Astrocyte of the hippocampus (primary cell): ENCODE measurements around the gene OR52B4.
"Not testable (repeated sequence)": the region's sequence is repeated elsewhere in the genome, so short reads cannot be mapped to it uniquely, and the experiment has no call there.

Source experiments
- DNase-seq: peaks from one replicate; pipeline ENCODE4 v3.0.0; 2011; ENCODE audit warnings: low read depth, low spot score

Gene OR52B4

DNA sequence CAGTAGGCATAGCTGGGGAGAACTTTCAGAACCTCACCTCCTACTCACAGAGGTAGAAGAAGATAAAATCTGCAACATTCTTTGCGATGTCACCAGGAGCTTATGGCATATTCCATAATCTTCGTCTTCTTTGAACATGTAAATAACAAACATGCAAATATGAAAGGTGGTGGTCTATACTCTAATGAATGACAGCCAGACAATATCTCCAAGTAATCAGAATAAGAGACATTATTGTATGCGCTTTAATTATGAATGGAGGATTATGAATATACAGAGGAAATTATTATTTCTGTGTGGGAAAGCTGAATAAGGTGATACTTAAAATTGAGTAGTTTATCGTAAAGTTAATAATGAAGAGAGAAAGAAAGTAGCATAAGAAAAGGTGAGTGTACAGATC lies at the start of gene OR52B4:
TSS of gene OR52B4 (minus strand) at position 101 of the 400 bp plus-strand sequence. CDS start at position 10, 91 bp downstream.
- no peak for DNase-seq

DNA sequence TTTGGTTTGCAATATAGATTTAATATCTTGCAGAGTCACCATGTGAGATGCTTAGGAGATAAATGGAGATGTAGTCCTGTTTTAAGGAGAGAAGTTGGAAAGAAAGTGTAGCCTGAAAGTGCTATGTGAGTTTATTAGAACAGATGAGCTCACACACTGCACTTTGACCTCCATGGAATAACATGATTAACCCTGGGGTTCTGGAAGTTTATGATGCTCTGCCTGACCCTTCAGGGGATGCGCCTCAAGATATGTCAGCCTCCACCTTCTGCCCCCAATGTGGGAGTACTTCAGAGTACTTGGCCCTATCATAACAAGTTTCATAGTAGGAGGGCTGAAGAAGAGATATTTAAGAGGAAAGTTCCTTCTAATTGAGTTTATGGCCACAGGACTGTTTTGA lies 48.6 kb upstream of the OR52B4 start:
- no peak for DNase-seq

DNA sequence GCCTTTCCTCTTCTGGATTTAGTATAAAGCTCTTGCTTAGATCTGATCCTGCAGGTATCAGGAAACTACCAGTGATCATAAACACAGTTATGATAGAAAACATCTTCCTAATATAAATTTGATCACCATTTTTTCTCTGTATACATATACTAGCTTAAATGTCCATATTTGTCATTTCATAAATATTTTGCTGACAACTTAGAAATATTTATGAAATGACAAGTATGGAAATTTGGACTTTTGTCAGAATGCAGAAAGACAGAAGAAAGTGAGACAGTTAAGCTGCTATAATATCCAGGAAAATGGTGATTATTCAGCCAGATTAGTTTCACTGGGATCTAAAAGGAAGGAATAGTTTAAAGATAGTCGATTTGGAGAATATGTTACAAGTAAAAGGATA lies 48.1 kb upstream of the OR52B4 start:
- no peak for DNase-seq

DNA sequence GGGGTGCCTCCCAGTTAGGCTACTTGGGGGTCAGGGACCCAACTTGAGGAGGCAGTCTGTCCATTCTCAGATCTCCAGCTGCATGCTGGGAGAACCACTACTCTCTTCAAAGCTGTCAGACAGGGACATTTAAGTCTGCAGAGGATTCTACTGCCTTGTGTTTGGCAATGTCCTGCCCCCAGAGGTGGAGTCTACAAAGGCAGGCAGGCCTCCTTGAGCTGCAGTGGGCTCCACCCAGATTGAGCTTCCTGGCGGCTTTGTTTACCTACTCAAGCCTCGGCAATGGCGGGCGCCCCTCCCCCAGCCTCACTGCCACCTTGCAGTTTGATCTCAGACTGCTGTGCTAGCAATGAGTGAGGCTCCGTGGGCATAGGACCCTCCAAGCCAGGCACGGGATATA lies 38.0 kb upstream of the OR52B4 start:
- DNase-seq: not testable (repeated sequence)

DNA sequence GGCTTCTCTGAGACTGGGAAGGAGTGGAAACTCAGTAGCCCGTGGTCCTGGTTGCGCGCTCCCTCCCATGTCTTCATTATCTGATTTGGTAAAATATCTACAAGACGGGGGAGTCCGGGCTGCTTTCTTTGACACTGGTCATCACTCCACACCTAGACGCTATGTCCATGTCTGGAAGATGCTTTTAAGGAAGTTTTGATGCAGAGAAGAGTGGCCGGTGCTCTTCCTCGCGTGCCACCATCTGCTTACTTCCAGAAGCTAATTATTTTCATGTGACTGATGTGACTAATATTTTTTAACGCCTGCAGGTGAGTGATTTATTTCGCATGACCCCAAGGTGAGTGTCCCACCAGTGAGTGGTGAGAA lies 25.7 kb upstream of the OR52B4 start:
- no peak for DNase-seq

DNA sequence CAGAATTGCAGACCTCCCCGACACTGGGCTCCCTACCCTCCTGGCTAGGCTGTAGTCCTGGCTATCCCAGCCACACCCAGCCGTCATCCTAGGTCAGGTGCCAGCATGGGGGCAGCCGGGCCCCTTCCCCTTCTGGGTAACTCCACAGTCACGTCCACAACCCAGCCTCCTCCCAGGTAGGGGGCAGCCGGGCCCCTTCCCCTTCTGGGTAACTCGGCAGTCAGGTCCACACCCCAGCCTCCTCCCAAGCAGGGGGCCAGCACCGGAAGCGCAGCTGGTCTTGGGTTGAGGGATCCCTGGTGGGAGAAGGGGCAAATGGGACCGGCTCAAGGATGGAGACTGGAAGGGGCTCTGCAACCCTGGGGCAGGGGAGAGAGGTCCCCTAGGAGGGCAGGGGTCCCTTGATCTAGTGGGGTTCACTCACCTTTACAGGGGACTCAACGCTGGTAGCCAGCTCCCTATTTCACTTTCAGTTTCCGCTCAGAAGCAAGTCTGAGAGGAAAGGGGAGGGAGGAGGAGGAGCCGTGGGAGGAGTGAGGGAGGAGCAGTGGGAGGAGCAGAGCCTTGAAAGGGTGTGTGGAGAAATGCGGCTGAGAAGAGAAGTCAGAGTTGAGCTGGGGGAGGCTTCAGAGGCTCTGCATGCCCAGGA lies 25.1 kb upstream of the OR52B4 start, which contains the start of gene TRIM21:
TSS of gene TRIM21 (minus strand) at position 494 of the 649 bp plus-strand sequence. CDS start 3,293 bp downstream, outside the sequence.
- DNase-seq: peak; percentile 90

DNA sequence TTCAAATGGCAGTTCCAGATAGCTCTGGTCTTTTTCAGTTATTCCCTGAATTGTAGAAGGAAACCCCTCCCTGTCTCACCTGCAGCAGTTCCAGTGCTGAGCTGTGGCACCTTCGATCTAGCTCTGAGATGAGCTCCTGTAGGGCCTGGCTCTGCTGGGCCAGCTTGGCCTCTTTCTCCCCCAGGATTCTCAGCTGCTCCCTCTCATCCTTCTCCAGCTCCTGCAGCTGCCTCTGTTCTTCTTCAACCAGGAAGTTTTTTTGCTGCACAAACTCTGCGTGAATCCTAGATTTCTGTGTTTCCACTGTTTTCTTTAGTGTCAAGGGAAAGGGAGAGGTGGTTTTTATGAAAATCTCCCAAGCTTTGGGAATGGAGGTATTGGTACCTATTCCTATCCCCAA lies 20.0 kb upstream of the OR52B4 start:
- DNase-seq: no peak

DNA sequence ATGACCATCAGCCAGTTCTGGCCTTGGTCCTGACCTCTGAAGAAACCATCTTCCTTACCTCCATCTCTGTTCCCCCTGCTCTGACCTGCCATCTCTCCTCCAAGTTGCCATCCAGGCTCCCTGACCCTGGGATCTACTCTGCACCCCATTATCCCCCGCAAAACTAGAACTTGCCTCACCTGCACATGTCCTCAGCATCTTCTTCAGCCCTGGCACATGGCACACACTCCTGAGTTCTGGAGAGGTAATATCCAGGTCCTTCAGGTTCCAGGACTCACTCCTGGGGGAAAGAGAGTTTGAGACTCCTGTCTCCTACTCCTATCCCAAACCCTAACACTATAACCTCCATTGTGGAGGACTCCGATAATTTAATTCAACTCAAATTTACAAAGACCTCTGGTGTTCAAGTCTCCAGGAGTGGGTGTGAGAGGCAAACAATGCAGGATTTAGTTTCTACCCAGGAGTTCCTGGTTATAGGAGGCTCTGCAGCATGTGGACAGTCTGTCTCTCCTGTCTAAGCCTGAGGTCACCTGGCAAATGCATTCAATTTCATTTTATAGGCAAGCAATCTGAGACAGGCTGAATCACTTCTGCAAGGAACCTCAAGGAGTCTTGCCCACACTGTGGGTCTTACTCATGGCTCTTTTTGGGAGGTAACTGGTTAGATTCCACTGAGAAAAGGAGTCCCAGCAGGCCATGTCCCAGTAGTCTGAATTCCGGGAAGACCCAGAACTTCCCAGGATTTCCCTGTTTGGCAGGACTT lies 18.0 kb upstream of the OR52B4 start:
- no peak for DNase-seq

DNA sequence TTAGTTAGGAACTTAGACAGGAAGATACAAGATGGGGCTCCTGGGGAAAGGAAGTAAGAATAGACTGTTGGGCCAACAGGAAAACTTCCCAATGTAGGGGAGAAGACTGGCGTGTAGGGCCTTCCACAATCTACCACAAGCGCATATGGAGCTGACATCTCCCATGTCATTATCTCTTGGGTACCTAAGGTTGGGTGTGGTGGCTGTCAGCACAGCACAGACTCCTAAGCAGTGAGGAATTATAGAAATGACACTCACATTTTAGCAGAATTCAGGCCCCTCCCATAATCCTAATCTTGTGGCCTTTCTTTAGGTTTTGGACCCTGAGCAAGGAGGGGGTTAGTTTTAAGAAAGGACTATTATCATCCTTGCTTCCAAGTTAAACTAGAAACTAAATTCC lies 13.7 kb upstream of the OR52B4 start:
- no peak for DNase-seq

DNA sequence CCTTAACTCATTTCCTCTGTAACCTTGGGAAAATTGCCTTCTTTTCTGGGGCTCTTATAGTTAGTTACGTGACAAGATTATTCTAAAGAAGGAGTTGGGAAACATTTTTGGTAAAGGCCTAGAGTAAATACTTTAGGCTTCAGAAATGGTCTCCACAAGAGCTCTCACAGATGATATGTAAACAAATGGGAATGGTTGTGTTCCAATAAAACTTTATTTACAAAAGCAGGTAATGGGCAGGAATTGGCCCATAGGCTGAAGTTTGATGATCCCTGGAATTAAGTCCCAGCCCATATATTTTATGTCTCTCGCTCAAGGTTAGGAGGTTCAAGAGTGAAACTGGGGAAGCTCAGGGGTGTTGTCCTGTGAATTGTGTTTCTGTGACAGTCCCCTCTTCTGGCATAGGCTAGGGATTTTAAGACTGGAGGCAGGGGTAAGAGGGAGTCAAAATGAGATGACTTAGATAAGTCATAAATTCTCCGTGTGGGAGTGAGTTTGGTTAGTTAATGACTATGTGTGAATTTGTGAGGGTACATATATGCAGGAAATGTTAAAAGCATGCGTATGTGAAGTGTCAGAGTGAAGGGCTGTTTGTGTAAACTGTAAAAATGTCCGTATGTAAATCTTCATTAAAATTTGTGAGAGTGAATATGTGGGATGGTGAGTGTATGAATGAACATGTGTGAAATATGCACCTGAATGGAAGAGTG lies 7.4 kb upstream of the OR52B4 start:
- DNase-seq: no peak

DNA sequence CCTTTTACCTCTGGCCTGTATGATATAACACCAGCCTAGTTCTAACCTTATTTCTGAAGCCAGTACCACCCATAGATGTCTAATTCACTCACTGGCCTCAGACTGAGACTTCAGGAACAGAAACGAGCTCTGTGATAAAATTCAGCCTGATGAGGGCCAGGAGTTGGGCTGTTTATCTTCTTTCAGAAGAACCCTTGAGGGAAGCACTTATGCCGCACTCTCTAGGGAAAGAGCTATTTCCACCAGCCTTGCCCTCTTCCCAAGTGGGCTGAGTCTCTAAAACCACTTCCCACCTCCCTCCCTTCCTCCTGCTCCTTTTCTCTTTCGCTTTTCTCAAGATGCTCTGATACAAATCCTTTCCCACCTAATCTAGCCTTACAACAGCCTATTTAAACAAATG lies 2.0 kb upstream of the OR52B4 start:
- no peak for DNase-seq

DNA sequence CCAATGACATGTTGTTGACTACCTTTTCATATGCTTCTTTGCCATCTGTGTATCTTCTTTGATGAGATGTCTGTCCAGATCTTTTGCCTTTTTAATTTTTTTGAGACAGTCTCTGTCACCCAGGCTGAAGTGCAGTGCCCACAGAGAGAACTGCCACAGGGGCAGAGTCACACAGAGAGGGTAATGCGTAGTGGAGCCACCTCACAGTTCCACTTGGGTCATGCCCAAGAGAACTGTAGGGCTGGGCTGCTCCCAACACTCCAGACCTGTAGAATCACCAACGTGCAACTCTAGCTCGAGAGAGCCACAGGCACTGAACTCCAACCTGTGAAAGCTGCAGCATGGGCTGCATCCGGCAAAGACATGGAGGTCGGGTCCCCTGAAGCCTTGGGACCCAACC lies 20.0 kb downstream of the OR52B4 start:
- DNase-seq: not testable (repeated sequence)

DNA sequence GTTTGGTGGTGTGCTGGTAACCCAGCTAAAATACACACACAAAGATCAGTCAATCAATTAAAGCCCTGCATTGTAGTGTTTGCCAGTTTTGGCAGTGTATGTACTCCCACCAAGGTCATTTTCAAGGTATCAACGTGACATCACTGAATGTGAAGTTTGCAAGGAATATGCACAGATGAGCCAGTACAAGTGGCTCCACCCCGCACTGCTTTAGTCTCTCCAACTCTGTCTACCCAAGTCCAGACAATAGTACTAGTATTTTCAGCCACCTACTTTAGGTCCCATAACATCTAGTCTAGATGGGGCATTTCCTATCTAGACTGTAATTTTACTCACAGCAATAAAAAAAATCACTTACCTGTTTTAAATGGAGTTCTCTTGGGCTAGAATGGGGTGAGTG lies 22.8 kb downstream of the OR52B4 start:
- DNase-seq: not testable (repeated sequence)

DNA sequence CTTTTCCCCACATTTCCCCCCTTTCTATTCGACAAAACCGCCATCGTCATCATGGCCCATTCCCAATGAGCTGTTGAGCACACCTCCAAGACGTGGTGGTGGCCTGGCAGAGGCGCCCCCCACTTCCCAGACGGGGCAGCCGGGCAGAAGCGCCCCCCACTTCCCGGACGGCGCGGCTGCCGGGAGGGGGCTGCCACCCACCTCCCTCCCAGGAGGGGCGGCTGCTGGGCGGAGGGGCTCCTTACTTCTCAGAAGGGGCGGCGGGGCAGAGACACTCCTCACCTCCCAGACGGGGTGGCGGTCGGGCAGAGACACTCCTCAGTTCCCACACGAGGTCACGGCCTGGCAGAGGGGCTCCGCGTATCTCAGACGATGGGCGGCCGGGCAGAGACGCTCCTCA lies 33.8 kb downstream of the OR52B4 start:
- DNase-seq: not testable (repeated sequence)
